ENCODE data around the gene POLN. TPM values are rescaled to one million over a fixed set of nuclear protein-coding genes. Genes with fewer than 3 reads are reported as not detected.
A peak's percentile ranks its signal among the peaks of the same experiment; 100 is the strongest.

The POLN gene
- total and polyA plus RNA-seq, 8 donors, result 2.7 to 5.7 (median 3.9) TPM

DNA sequence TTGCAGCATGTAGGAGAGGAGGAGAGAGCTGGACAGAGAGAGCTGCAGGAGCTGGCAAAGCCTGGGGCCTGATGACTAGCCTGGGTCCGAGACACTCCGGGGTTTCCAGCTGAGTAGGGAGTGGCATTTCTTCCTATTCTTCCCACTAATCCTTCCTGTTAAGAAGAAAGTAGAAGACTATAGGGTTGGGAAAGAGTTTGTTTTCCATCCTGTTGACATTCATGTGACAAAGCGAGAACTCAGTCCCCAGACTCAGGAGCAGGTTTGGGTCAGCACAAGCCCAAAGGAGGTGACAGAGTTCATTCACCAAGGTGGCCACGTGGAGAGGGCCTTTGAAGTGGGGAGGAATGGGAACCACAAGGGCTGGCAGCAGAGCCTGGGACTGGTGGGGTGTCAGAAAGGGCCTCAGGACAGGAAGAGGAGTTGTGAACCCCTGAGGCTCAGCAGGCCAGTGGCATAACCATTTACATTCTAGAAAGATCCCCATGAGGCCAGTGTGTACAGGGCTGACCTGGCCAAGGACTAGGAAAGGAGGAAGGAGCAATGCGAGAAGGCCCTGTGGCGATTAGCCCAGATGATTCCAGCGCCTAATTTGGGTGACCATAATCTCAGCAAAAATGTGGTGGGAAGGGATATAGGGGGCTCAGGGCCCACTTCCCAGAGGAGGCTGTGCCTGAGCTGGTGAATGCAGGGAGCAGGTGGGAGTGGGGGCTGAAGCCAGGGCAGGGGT is 3.3 kb upstream of the POLN start:
- ATAC-seq, result no peak
- no peak for DNase-seq
- H3K4me1 ChIP-seq, result peaks cover 14 to 40% of the 10 kb centered on the region in 2 donors
- H3K27me3 ChIP-seq, result no peaks in the 10 kb centered on the region
- H3K9me3 ChIP-seq, result no peaks in the 10 kb centered on the region
- peaks cover 0 to 31% of the 10 kb centered on the region in 2 donors for H3K36me3 ChIP-seq
- no peak overlapping the region for H3K4me3 ChIP-seq
- peak overlapping the region; percentile 14 to 70 for H3K27ac ChIP-seq
- TF ChIP-seq, protein P1, sequence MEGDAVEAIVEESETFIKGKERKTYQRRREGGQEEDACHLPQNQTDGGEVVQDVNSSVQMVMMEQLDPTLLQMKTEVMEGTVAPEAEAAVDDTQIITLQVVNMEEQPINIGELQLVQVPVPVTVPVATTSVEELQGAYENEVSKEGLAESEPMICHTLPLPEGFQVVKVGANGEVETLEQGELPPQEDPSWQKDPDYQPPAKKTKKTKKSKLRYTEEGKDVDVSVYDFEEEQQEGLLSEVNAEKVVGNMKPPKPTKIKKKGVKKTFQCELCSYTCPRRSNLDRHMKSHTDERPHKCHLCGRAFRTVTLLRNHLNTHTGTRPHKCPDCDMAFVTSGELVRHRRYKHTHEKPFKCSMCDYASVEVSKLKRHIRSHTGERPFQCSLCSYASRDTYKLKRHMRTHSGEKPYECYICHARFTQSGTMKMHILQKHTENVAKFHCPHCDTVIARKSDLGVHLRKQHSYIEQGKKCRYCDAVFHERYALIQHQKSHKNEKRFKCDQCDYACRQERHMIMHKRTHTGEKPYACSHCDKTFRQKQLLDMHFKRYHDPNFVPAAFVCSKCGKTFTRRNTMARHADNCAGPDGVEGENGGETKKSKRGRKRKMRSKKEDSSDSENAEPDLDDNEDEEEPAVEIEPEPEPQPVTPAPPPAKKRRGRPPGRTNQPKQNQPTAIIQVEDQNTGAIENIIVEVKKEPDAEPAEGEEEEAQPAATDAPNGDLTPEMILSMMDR (IDR thresholded peaks at IDR 0.05), result no peak
- intact Hi-C loops (cut with DNase I), result no loop called here

DNA sequence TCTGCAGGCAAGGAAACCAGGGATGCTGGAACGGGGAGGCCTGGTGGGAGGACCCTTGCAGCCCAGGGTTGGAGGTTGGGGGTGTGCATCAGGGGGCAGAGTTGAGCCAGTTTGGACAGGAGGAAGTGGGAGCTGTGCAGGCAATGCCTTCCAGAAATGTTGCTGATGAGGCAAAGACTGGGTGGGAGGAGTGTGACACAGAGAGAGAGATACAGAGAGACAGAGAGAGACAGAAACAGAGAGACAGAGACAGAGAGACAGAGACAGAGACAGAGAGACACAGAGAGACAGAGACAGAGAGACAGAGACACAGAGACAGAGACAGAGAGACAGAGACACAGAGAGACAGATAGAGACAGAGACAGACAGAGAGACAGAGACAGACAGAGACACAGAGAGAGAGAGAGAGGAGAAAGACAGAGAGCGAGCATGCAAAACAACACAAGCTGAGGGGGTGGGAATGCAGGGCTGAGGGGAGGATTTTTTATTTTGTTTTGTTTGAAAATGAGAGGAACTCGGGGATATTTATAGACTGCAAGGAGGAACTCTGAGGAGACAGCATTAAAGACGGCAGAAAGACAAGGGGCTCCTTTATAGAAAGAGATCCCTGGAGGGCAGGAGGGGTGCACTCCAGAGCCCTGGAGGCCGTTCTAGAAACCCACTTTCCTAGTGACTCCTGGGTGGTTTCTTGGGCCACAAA is 1.9 kb upstream of the POLN start:
- TF ChIP-seq, protein P1 (IDR thresholded peaks at IDR 0.05), result no peak
- Histone ChIP-seq H3K36me3 (peaks cover 0 to 17% of the 10 kb centered on the region in 2 donors), H3K27me3 (no peaks in the 10 kb centered on the region), H3K27ac (peak overlapping the region; percentile 40 to 70), H3K4me1 (peaks cover 27 to 53% of the 10 kb centered on the region in 2 donors), H3K4me3 (no peak overlapping the region), H3K9me3 (no peaks in the 10 kb centered on the region)
- intact Hi-C loops (cut with DNase I), result no loop called here
- ATAC-seq (peak; percentile 7), DNase-seq (peak in 3 of 4 donors; percentile 58 to 69 (median 65))

DNA sequence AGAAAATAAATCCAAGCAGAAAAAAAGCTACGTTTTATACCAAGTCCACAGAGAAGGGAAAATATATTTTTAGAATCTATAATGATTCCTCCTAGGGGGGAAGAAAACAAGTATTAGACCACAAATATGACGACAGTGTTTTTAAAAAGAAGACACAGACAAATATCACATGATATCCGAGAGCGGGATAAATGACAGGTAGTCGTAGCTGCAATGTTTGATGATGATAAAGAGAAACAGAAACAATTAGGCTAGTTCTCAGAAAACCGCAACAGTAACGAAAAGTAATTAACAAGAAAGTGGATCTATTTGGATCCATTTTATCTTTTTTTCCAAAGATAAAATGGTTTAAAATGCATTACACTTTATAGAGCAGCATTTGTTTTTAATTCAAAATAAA is 918 bp downstream of the POLN start:
- intact Hi-C loops (cut with DNase I), result no loop called here
- peaks cover 27 to 73% of the 10 kb centered on the region in 2 donors for H3K4me1 ChIP-seq

DNA sequence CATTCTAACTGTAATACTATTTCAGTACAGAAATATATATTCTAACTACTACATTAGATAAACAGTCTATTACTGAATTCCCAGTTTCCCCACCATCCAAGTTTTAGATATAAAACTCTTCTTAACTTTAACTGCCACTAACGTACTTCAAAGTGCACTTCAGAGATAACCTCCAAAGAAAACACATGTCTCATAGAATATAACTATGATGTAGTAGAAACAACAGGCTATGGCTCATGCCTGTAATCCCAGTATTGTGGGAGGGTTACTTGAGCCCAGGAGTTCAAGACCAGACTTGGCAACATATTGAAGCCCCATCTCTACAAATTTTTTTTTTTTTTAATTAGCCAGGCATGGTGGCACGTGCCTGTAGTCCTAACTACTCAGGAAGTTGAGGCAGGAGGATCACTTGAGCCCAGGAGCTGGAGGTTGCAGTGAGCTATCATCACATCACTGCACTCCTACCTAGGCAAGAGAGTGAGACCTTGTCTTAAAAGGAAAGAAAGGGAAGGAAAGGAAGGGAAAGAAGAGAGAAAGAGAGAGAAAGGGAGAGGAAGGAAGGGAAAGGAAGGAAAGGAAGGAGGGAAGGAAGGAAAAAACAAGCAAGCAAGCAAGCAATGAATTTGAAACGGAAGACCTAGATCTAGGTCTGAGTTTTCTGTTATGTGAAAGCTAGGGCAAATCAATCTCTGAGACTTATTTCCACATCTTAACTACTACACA is 4.8 kb downstream of the POLN start:
- ATAC-seq, result no peak
- peaks cover 21 to 46% of the 10 kb centered on the region in 2 donors for H3K4me1 ChIP-seq
- H3K27ac ChIP-seq, result no peak overlapping the region
- no peaks in the 10 kb centered on the region for H3K27me3 ChIP-seq
- no peaks in the 10 kb centered on the region for H3K9me3 ChIP-seq
- intact Hi-C loops (cut with DNase I), result no loop called here
- TF ChIP-seq, protein P1 (IDR thresholded peaks at IDR 0.05), result no peak
- no peak overlapping the region for H3K4me3 ChIP-seq
- H3K36me3 ChIP-seq, result peaks cover 0 to 28% of the 10 kb centered on the region in 2 donors
- no peak for DNase-seq

More for the DNA sequence above, 918 bp downstream of the POLN start:
- peaks cover 0 to 8% of the 10 kb centered on the region in 2 donors for H3K36me3 ChIP-seq
- H3K27ac ChIP-seq, result peak overlapping the region; percentile 60 to 81
- H3K4me3 ChIP-seq, result peak overlapping the region; percentile 67 to 79
- DNase-seq (no peak), ATAC-seq (no peak)
- TF ChIP-seq, protein P1 (IDR thresholded peaks at IDR 0.05), result no peak
- H3K27me3 ChIP-seq, result no peaks in the 10 kb centered on the region
- H3K9me3 ChIP-seq, result no peaks in the 10 kb centered on the region

DNA sequence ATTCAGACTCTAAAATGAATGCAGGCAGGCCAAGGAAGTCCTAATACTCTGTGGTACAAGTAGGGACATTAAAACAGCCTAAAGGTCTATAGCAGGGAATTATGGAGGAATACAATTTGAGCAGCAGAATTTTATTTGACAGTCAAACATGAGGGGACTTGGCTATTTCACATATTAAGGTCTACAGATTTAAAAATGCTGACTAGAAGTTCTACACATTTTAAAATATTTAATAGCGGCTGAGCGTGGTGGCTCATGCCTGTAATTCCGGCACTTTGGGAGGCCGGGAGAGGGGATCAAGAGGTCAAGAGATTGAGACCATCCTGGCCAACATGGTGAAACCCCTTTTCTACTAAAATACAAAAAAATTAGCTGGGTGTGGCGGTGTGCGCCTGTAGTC is 10.8 kb downstream of the POLN start:
- no peak for DNase-seq
- Histone ChIP-seq H3K27ac (no peak overlapping the region), H3K36me3 (peaks cover 0 to 51% of the 10 kb centered on the region in 2 donors), H3K9me3 (no peaks in the 10 kb centered on the region), H3K27me3 (no peaks in the 10 kb centered on the region), H3K4me3 (no peak overlapping the region), H3K4me1 (no peaks in the 10 kb centered on the region)
- intact Hi-C loops (cut with DNase I), result no loop called here
- TF ChIP-seq, protein P1 (IDR thresholded peaks at IDR 0.05), result no peak
- ATAC-seq, result no peak

Measured in left lung (tissue), 10 donors.